Activated CD4-positive, alpha-beta T cell treated with anti-CD3 and anti-CD28 coated beads, Interleukin-2, amount 50 U/mL, for 24 hours (primary cell): ENCODE measurements around the gene SLC38A1.
"Not testable (repeated sequence)": the region's sequence is repeated elsewhere in the genome, so short reads cannot be mapped to it uniquely, and the experiment has no call there.

Source experiments
- DNase-seq, 2 donors: peaks; one replicate each; pipeline ENCODE4 v3.0.0-alpha.2; 2020; ENCODE audit warnings: low read depth in 1 of 2, low spot score in 1 of 2

SLC38A1 gene

GRCh38 chr12:46265102-46265501 is 3.7 kb downstream of the SLC38A1 start:
- no peak for DNase-seq

- no peak for DNase-seq
Observed at GRCh38 chr12:46264057-46264456, 4.8 kb downstream of the SLC38A1 start.

GRCh38 chr12:46263140-46264016 is 5.5 kb downstream of the SLC38A1 start:
- DNase-seq = no peak

GRCh38 chr12:46261646-46262045 is 7.2 kb downstream of the SLC38A1 start:
- no peak for DNase-seq

- DNase-seq = no peak
Observed at GRCh38 chr12:46260913-46261476, 7.8 kb downstream of the SLC38A1 start.

- no peak for DNase-seq
Observed at GRCh38 chr12:46260124-46260912, 8.5 kb downstream of the SLC38A1 start.

- DNase-seq = no peak
Observed at GRCh38 chr12:46259713-46260112, 9.1 kb downstream of the SLC38A1 start.

GRCh38 chr12:46259071-46259470 is 9.8 kb downstream of the SLC38A1 start:
- no peak for DNase-seq

- DNase-seq = no peak
Observed at GRCh38 chr12:46258129-46258528, 10.7 kb downstream of the SLC38A1 start.

- DNase-seq = no peak
Observed at GRCh38 chr12:46256942-46257341, 11.9 kb downstream of the SLC38A1 start.

- DNase-seq = no peak
Observed at GRCh38 chr12:46253544-46254162, 15.2 kb downstream of the SLC38A1 start.

- not testable (repeated sequence) for DNase-seq
Observed at GRCh38 chr12:46251994-46252393, 16.8 kb downstream of the SLC38A1 start.

- not testable (repeated sequence) for DNase-seq
Observed at GRCh38 chr12:46249960-46250359, 18.9 kb downstream of the SLC38A1 start.

GRCh38 chr12:46246021-46246700 is 22.7 kb downstream of the SLC38A1 start:
- no peak for DNase-seq

- DNase-seq = no peak
Observed at GRCh38 chr12:46244997-46245396, 23.8 kb downstream of the SLC38A1 start.

GRCh38 chr12:46244273-46244915 is 24.4 kb downstream of the SLC38A1 start:
- DNase-seq = no peak

- no peak for DNase-seq
Observed at GRCh38 chr12:46242569-46242968, 26.3 kb downstream of the SLC38A1 start.

GRCh38 chr12:46240436-46240835 is 28.4 kb downstream of the SLC38A1 start:
- no peak for DNase-seq

GRCh38 chr12:46238821-46239220 is 30.0 kb downstream of the SLC38A1 start:
- DNase-seq = no peak

- DNase-seq = no peak
Observed at GRCh38 chr12:46237371-46238045, 31.3 kb downstream of the SLC38A1 start.
